HG03025 (cell line): ENCODE results near the gene USP17L10.
"Not testable (repeated sequence)": the region's sequence is repeated elsewhere in the genome, so short reads cannot be mapped to it uniquely, and the experiment has no call there.

Experiments
- ATAC-seq: cut with Tn5 transposase; IDR thresholded peaks from one replicate; pipeline ENCODE4 v1.9.1; 2021; ENCODE audit warnings: mild to moderate bottlenecking, moderate library complexity; ENCODE audit not compliant: unreplicated experiment, low FRiP score

The USP17L10 gene, protein sequence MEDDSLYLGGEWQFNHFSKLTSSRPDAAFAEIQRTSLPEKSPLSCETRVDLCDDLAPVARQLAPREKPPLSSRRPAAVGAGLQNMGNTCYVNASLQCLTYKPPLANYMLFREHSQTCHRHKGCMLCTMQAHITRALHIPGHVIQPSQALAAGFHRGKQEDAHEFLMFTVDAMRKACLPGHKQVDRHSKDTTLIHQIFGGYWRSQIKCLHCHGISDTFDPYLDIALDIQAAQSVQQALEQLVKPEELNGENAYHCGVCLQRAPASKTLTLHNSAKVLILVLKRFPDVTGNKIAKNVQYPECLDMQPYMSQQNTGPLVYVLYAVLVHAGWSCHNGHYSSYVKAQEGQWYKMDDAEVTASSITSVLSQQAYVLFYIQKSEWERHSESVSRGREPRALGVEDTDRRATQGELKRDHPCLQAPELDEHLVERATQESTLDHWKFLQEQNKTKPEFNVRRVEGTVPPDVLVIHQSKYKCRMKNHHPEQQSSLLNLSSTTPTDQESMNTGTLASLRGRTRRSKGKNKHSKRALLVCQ

GRCh38 chr4:9210357-9210756, at the start of gene USP17L10:
Gene USP17L10, plus strand, starts transcription at chr4:9210657. Its CDS starts 0 bp downstream, at chr4:9210657.
- ATAC-seq, result not testable (repeated sequence)

DNA sequence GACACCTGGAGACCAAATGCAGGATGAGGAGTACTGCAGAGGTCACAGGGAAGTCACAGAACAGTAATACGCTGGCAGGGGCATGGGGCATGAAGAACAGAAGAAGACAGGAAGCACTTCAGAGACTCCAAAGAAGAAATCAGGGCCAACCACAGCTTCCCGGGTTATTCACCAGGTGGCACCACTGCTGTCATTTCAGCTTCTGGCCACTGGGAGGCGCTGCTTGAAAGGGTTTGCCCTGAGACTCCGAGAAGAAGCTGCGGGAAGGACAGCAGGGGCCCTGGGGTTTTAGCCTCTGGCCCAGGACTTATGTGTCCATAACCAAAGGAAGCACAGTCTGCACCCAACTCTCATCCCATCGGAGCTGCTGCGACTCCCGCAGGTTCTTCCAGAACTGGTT, 44.5 kb upstream of the USP17L10 start:
- ATAC-seq, result not testable (repeated sequence)

GRCh38 chr4:9169791-9170459, 40.5 kb upstream of the USP17L10 start, which contains the start of gene FAM90A26:
Gene FAM90A26, plus strand, starts transcription at chr4:9170409. Its CDS starts 2,764 bp downstream, at chr4:9173173.
- not testable (repeated sequence) for ATAC-seq

DNA sequence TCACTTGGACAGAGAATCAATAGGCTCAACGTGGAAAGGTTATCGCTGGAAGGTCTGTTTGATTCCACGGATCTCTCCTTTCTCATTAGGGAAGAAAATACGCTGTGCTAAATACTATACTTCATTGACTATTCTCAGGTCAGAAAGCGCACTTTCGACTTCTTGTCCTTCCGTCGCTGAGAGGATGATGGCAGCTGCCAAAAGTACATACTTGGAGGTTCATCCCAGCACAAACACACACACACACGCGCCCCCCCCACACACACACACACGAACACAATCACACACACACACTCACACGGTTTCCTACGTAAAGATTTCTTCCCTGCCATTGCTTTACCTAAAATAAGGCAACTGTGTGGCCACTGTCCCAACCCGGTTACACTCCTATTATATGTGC, 4.2 kb downstream of the USP17L10 start:
- not testable (repeated sequence) for ATAC-seq

DNA sequence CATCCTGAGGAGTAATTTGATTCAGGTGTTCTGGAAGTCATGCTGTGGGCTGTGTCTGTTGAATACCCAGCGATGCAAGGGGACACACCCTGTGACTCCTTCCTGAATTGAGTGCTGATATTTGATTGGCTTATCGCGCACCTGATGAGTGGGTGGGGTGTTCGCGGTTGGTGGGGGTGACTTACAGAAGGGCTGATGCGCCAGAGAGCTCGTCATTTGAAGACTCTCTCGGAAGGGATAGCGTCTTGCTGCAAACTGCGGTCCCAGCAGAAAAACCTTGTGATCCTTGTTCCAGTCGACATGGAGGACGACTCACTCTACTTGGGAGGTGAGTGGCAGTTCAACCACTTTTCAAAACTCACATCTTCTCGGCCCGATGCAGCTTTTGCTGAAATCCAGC, 4.6 kb downstream of the USP17L10 start, which contains the start of gene USP17L11:
Gene USP17L11, plus strand, starts transcription at position 301 of the 400 bp plus-strand sequence. Its CDS starts 0 bp downstream, at position 301.
- ATAC-seq, result not testable (repeated sequence)

GRCh38 chr4:9219852-9220251, 9.4 kb downstream of the USP17L10 start, which contains the start of gene USP17L12:
Gene USP17L12, plus strand, starts transcription at chr4:9220152. Its CDS starts 0 bp downstream, at chr4:9220152.
- not testable (repeated sequence) for ATAC-seq

DNA sequence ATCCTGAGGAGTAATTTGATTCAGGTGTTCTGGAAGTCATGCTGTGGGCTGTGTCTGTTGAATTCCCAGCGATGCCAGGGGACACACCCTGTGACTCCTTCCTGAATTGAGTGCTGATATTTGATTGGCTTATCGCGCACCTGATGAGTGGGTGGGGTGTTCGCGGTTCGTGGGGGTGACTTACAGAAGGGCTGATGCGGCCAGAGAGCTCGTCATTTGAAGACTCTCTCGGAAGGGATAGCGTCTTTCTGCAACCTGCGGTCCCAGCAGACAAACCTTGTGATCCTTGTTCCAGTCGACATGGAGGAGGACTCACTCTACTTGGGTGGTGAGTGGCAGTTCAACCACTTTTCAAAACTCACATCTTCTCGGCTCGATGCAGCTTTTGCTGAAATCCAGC, 14.1 kb downstream of the USP17L10 start, which contains the start of gene USP17L13:
Gene USP17L13, plus strand, starts transcription at position 301 of the 400 bp plus-strand sequence. Its CDS starts 0 bp downstream, at position 301.
- not testable (repeated sequence) for ATAC-seq

- not testable (repeated sequence) for ATAC-seq
Measured at GRCh38 chr4:9230249-9230648, 19.8 kb downstream of the USP17L10 start.

DNA sequence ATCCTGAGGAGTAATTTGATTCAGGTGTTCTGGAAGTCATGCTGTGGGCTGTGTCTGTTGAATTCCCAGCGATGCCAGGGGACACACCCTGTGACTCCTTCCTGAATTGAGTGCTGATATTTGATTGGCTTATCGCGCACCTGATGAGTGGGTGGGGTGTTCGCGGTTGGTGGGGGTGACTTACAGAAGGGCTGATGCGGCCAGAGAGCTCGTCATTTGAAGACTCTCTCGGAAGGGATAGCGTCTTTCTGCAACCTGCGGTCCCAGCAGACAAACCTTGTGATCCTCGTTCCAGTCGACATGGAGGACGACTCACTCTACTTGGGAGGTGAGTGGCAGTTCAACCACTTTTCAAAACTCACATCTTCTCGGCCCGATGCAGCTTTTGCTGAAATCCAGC, 23.6 kb downstream of the USP17L10 start, which contains the start of gene USP17L15:
Gene USP17L15, plus strand, starts transcription at position 301 of the 400 bp plus-strand sequence. Its CDS starts 0 bp downstream, at position 301.
- not testable (repeated sequence) for ATAC-seq

GRCh38 chr4:9238461-9238860, 28.0 kb downstream of the USP17L10 start:
- not testable (repeated sequence) for ATAC-seq

DNA sequence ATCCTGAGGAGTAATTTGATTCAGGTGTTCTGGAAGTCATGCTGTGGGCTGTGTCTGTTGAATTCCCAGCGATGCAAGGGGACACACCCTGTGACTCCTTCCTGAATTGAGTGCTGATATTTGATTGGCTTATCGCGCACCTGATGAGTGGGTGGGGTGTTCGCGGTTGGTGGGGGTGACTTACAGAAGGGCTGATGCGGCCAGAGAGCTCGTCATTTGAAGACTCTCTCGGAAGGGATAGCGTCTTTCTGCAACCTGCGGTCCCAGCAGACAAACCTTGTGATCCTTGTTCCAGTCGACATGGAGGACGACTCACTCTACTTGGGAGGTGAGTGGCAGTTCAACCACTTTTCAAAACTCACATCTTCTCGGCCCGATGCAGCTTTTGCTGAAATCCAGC, 33.1 kb downstream of the USP17L10 start, which contains the start of gene USP17L17:
Gene USP17L17, plus strand, starts transcription at position 301 of the 400 bp plus-strand sequence. Its CDS starts 0 bp downstream, at position 301.
- not testable (repeated sequence) for ATAC-seq

DNA sequence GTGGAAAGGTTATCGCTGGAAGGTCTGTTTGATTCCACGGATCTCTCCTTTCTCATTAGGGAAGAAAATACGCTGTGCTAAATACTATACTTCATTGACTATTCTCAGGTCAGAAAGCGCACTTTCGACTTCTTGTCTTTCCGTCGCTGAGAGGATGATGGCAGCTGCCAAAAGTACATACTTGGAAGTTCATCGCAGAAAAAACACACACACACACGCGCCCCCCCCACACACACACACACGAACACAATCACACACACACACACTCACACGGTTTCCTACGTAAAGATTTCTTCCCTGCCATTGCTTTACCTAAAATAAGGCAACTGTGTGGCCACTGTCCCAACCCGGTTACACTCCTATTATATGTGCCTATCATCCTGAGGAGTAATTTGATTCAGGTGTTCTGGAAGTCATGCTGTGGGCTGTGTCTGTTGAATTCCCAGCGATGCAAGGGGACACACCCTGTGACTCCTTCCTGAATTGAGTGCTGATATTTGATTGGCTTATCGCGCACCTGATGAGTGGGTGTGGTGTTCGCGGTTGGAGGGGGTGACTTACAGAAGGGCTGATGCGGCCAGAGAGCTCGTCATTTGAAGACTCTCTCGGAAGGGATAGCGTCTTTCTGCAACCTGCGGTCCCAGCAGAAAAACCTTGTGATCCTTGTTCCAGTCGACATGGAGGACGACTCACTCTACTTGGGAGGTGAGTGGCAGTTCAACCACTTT, 37.7 kb downstream of the USP17L10 start, which contains the start of gene USP17L18:
Gene USP17L18, plus strand, starts transcription at position 678 of the 728 bp plus-strand sequence. Its CDS starts 0 bp downstream, at position 678.
- not testable (repeated sequence) for ATAC-seq

DNA sequence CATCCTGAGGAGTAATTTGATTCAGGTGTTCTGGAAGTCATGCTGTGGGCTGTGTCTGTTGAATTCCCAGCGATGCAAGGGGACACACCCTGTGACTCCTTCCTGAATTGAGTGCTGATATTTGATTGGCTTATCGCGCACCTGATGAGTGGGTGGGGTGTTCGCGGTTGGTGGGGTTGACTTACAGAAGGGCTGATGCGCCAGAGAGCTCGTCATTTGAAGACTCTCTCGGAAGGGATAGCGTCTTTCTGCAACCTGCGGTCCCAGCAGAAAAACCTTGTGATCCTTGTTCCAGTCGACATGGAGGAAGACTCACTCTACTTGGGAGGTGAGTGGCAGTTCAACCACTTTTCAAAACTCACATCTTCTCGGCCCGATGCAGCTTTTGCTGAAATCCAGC, 42.6 kb downstream of the USP17L10 start, which contains the start of gene USP17L19:
Gene USP17L19, plus strand, starts transcription at position 301 of the 400 bp plus-strand sequence. Its CDS starts 0 bp downstream, at position 301.
- not testable (repeated sequence) for ATAC-seq

- not testable (repeated sequence) for ATAC-seq
Measured at GRCh38 chr4:9257824-9258223, 47.4 kb downstream of the USP17L10 start, which contains the start of gene USP17L20. Gene USP17L20, plus strand, starts transcription at chr4:9258124. Its CDS starts 0 bp downstream, at chr4:9258124.
